Esophagus squamous epithelium (tissue), 4 donors: Measurements from ENCODE around the gene DDX24.

Experiments used
- CTCF ChIP-seq, 6 experiments: fragments of 450-650 bp in 4 of 6; fragments of 200-600 bp in 2 of 6; sonication (generic) in 2 of 6; IDR thresholded peaks; one replicate each; pipeline ENCODE4 v1.5.1; 2016 to 2019; ENCODE audit warnings: antibody characterized with exemption in 6 of 6, mild to moderate bottlenecking in 4 of 6, moderate library complexity in 4 of 6
- POLR2A ChIP-seq, 4 donors: fragments of 450-650 bp; IDR thresholded peaks; one replicate each; pipeline ENCODE4 v1.6.1; 2017; ENCODE audit warnings: antibody characterized with exemption in 4 of 4, mild to moderate bottlenecking in 4 of 4, moderate library complexity in 3 of 4

- TF ChIP-seq CTCF (IDR thresholded peaks at IDR 0.05) (no peak), POLR2A (IDR thresholded peaks at IDR 0.05) (no peak)
Observed at GRCh38 chr14:94114589-94115057, 33.6 kb upstream of the DDX24 start.
